A673 (cell line): ENCODE measurements around the gene NKX6-2.

ENCODE experiments used
- CTCF ChIP-seq: fragments of 300-800, 200-600 bp; sonication (generic); conservative IDR thresholded peaks from 2 replicates; pipeline ENCODE4 v1.5.1; 2017; ENCODE audit warnings: low read depth, mild to moderate bottlenecking, antibody characterized with exemption, low read length, moderate library complexity, mixed read lengths
- EZH2 ChIP-seq: fragments of 200-600 bp; sonication (generic); IDR thresholded peaks from 2 replicates; pipeline ENCODE4 v1.6.1; 2017; ENCODE audit warnings: borderline replicate concordance, low read depth, mild to moderate bottlenecking, mixed read lengths, antibody characterized with exemption, low read length; ENCODE audit not compliant: poor library complexity, severe bottlenecking

- TF ChIP-seq CTCF (no peak), EZH2 (no peak)
Observed at GRCh38 chr10:132750936-132751335, 35.0 kb downstream of the NKX6-2 start.
